HEK293 (cell line): Measurements from ENCODE around the gene CCM2L.

Source experiments
- CTCF ChIA-PET: fragments of 350-600 bp; formaldehyde crosslinking; extraction: SDS; loops from one replicate; lab custom pipeline; 2021; ENCODE audit warnings: antibody characterized with exemption; lab: Yijun Ruan, JAX
- POLR2A ChIA-PET: fragments of 300-600 bp; formaldehyde crosslinking; extraction: SDS; loops from one replicate; lab custom pipeline; 2020; ENCODE audit warnings: antibody characterized with exemption, inconsistent platforms; lab: Yijun Ruan, JAX
- H3K27ac ChIP-seq: fragments of 200-500 bp; sonication (Bioruptor generic); 2 replicates; pipeline ENCODE4 v1.5.1; 2014; ENCODE audit warnings: low read depth, low read length, control low read depth, inconsistent platforms; ENCODE audit errors: extremely low read depth
- H3K36me3 ChIP-seq, 2 experiments: fragments of 200-500 bp in 1 of 2; sonication (Bioruptor generic) in 1 of 2; 1 replicate in 1 of 2; 2 replicates in 1 of 2; pipeline ENCODE4 v1.5.1; 2014 to 2017; ENCODE audit warnings: inconsistent platforms in 2 of 2, low read length in 2 of 2; ENCODE audit not compliant: control insufficient read depth in 2 of 2, insufficient read depth in 1 of 2
- H3K4me1 ChIP-seq: fragments of 200-500 bp; sonication (Bioruptor generic); 2 replicates; pipeline ENCODE4 v1.5.1; 2014; ENCODE audit warnings: mild to moderate bottlenecking, low read length, inconsistent platforms; ENCODE audit not compliant: control insufficient read depth, insufficient read depth
- H3K4me3 ChIP-seq: 2 replicates; pipeline ENCODE4 v1.5.1; 2011; ENCODE audit warnings: low read depth, mild to moderate bottlenecking, control low read depth, low read length, moderate library complexity
- H3K9me3 ChIP-seq: fragments of 200-500 bp; sonication (Bioruptor generic); 2 replicates; pipeline ENCODE4 v1.5.1; 2014; ENCODE audit warnings: low read depth, low read length, inconsistent platforms; ENCODE audit not compliant: control insufficient read depth, insufficient read depth
- EGR2 ChIP-seq: fragments of 450-650 bp; formaldehyde crosslinking; IDR thresholded peaks from 2 replicates; pipeline ENCODE4 v1.5.1; 2016; ENCODE audit warnings: low read depth, missing biosample characterization, missing genetic modification characterization
- GLIS1 ChIP-seq: fragments of 450-650 bp; formaldehyde crosslinking; IDR thresholded peaks from 2 replicates; pipeline ENCODE4 v1.5.1; 2016; ENCODE audit warnings: missing biosample characterization, missing genetic modification characterization
- HOXD13 ChIP-seq: sonication (generic); formaldehyde crosslinking; IDR thresholded peaks from 2 replicates; pipeline ENCODE4 v1.8.0; 2022; ENCODE audit warnings: missing genetic modification reagents, borderline replicate concordance
- IKZF3 ChIP-seq: fragments of 450-650 bp; IDR thresholded peaks from 2 replicates; pipeline ENCODE4 v1.5.0; 2018; ENCODE audit warnings: missing biosample characterization, mild to moderate bottlenecking, missing genetic modification characterization, moderate library complexity
- KLF1 ChIP-seq: fragments of 450-650 bp; formaldehyde crosslinking; IDR thresholded peaks from 2 replicates; pipeline ENCODE4 v1.5.1; 2016; ENCODE audit warnings: missing biosample characterization, missing genetic modification characterization
- KLF10 ChIP-seq: fragments of 450-650 bp; IDR thresholded peaks from 2 replicates; pipeline ENCODE4 v1.5.1; 2018; ENCODE audit warnings: missing biosample characterization, mild to moderate bottlenecking, missing genetic modification characterization
- KLF7 ChIP-seq: fragments of 450-650 bp; formaldehyde crosslinking; IDR thresholded peaks from 2 replicates; pipeline ENCODE4 v1.5.1; 2016; ENCODE audit warnings: missing biosample characterization, missing genetic modification characterization, borderline replicate concordance
- KLF9 ChIP-seq: fragments of 450-650 bp; formaldehyde crosslinking; IDR thresholded peaks from 2 replicates; pipeline ENCODE4 v1.5.1; 2016; ENCODE audit warnings: missing biosample characterization, missing genetic modification characterization, low read depth
- MYNN ChIP-seq: fragments of 450-650 bp; formaldehyde crosslinking; IDR thresholded peaks from 2 replicates; pipeline ENCODE4 v1.5.1; 2016; ENCODE audit warnings: missing biosample characterization, missing genetic modification characterization, borderline replicate concordance
- PRDM1 ChIP-seq: fragments of 450-650 bp; formaldehyde crosslinking; IDR thresholded peaks from 2 replicates; pipeline ENCODE4; 2016; ENCODE audit warnings: missing biosample characterization, missing genetic modification characterization
- RBAK ChIP-seq: fragments of 450-650 bp; formaldehyde crosslinking; IDR thresholded peaks from 2 replicates; pipeline ENCODE4 v1.5.1; 2016; ENCODE audit warnings: missing biosample characterization, missing genetic modification characterization
- SCRT1 ChIP-seq: fragments of 450-650 bp; formaldehyde crosslinking; IDR thresholded peaks from 2 replicates; pipeline ENCODE4 v1.5.1; 2016; ENCODE audit warnings: missing biosample characterization, missing genetic modification characterization, borderline replicate concordance
- TRIM28 ChIP-seq: IDR thresholded peaks from 2 replicates; pipeline ENCODE4 v1.6.1; 2011; ENCODE audit warnings: low read length, control low read depth, borderline replicate concordance
- WT1 ChIP-seq: fragments of 450-650 bp; formaldehyde crosslinking; IDR thresholded peaks from 2 replicates; pipeline ENCODE4 v1.5.1; 2016; ENCODE audit warnings: missing biosample characterization, missing genetic modification characterization
- YY1 ChIP-seq: fragments of 450-650 bp; formaldehyde crosslinking; IDR thresholded peaks from 2 replicates; pipeline ENCODE4 v1.5.1; 2018; ENCODE audit warnings: missing biosample characterization, missing genetic modification characterization
- ZBTB48 ChIP-seq: fragments of 450-650 bp; formaldehyde crosslinking; IDR thresholded peaks from 2 replicates; pipeline ENCODE4 v1.5.1; 2016; ENCODE audit warnings: missing biosample characterization, missing genetic modification characterization
- ZIC2 ChIP-seq: fragments of 450-650 bp; formaldehyde crosslinking; IDR thresholded peaks from 2 replicates; pipeline ENCODE4 v1.5.1; 2016; ENCODE audit warnings: missing biosample characterization, missing genetic modification characterization
- ZNF121 ChIP-seq: fragments of 450-650 bp; formaldehyde crosslinking; IDR thresholded peaks from 2 replicates; pipeline ENCODE4 v1.5.1; 2016; ENCODE audit warnings: missing biosample characterization, missing genetic modification characterization
- ZNF169 ChIP-seq: fragments of 450-650 bp; formaldehyde crosslinking; IDR thresholded peaks from 2 replicates; pipeline ENCODE4 v1.5.1; 2016; ENCODE audit warnings: missing biosample characterization, missing genetic modification characterization
- ZNF211 ChIP-seq: fragments of 450-650 bp; formaldehyde crosslinking; IDR thresholded peaks from 2 replicates; pipeline ENCODE4 v1.5.1; 2016; ENCODE audit warnings: low read depth, missing biosample characterization, missing genetic modification characterization
- ZNF529 ChIP-seq: fragments of 450-650 bp; formaldehyde crosslinking; IDR thresholded peaks from 2 replicates; pipeline ENCODE4 v1.5.1; 2017; ENCODE audit warnings: missing genetic modification characterization, missing biosample characterization; ENCODE audit not compliant: insufficient replicate concordance
- ZNF544 ChIP-seq: fragments of 450-650 bp; formaldehyde crosslinking; IDR thresholded peaks from 2 replicates; pipeline ENCODE4 v1.5.0; 2017; ENCODE audit warnings: missing biosample characterization, missing genetic modification characterization
- ZNF660 ChIP-seq: fragments of 450-650 bp; IDR thresholded peaks from 2 replicates; pipeline ENCODE4 v1.5.1; 2018; ENCODE audit warnings: missing biosample characterization, mild to moderate bottlenecking, missing genetic modification characterization
- ZNF664 ChIP-seq: fragments of 450-650 bp; formaldehyde crosslinking; IDR thresholded peaks from 2 replicates; pipeline ENCODE4 v1.5.1; 2016; ENCODE audit warnings: missing biosample characterization, missing genetic modification characterization
- ZNF76 ChIP-seq: fragments of 450-650 bp; formaldehyde crosslinking; IDR thresholded peaks from 2 replicates; pipeline ENCODE4; 2016; ENCODE audit warnings: low read depth, missing biosample characterization, missing genetic modification characterization, borderline replicate concordance
- ZNF792 ChIP-seq: fragments of 450-650 bp; formaldehyde crosslinking; IDR thresholded peaks from 2 replicates; pipeline ENCODE4 v1.5.1; 2016; ENCODE audit warnings: missing biosample characterization, missing genetic modification characterization
- TF ChIP-seq, protein P1 (sequence below): fragments of 450-650 bp; formaldehyde crosslinking; IDR thresholded peaks from 2 replicates; pipeline ENCODE4 v1.5.1; 2016; ENCODE audit warnings: missing biosample characterization, missing genetic modification characterization
- TF ChIP-seq, protein P2 (sequence below): fragments of 450-650 bp; formaldehyde crosslinking; optimal IDR thresholded peaks from 2 replicates; pipeline ENCODE3; 2016; ENCODE audit warnings: missing biosample characterization, mild to moderate bottlenecking, missing genetic modification characterization
- TF ChIP-seq, protein P3 (sequence below): fragments of 450-650 bp; formaldehyde crosslinking; IDR thresholded peaks from 2 replicates; pipeline ENCODE4 v1.5.1; 2016; ENCODE audit warnings: missing biosample characterization, missing genetic modification characterization
- TF ChIP-seq, protein P4 (sequence below): fragments of 450-650 bp; formaldehyde crosslinking; IDR thresholded peaks from 2 replicates; pipeline ENCODE4 v1.5.1; 2016; ENCODE audit warnings: missing biosample characterization, missing genetic modification characterization

Gene CCM2L

DNA sequence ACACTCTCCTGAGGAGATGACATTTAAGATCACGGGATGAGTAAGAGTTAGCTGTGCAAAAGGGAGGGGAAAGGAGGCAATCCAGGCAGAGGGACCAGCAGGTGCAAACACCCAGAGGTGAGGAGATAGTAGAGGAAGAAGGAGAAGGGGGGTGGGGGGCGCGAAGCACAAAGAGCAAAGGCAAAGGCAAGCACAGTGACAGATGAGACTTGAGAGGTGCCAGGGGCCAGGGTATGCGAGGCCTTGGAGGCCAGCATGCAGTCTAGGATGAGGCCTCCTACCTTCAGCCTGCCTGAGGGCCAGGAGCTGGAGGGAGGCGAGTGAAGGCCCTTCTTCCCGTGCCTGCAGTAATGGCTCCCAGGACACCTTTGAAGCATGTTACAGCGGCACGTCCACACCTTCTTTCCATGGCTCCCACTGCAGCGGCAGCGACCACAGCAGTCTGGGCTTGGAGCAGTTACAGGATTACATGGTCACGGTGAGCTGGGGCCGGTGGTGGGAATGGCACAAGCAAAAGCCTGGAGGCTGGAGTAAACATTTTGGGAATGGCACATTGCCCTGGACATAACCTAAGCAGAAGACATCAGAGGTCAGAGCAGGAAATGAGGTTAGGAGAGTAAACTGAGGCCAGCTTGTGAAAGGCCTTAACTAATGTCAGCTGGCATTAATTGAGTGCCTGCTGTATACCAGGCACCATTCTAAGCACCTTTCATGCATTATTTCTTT, 18.6 kb downstream of the CCM2L start (continued):
- TF ChIP-seq, protein P1, sequence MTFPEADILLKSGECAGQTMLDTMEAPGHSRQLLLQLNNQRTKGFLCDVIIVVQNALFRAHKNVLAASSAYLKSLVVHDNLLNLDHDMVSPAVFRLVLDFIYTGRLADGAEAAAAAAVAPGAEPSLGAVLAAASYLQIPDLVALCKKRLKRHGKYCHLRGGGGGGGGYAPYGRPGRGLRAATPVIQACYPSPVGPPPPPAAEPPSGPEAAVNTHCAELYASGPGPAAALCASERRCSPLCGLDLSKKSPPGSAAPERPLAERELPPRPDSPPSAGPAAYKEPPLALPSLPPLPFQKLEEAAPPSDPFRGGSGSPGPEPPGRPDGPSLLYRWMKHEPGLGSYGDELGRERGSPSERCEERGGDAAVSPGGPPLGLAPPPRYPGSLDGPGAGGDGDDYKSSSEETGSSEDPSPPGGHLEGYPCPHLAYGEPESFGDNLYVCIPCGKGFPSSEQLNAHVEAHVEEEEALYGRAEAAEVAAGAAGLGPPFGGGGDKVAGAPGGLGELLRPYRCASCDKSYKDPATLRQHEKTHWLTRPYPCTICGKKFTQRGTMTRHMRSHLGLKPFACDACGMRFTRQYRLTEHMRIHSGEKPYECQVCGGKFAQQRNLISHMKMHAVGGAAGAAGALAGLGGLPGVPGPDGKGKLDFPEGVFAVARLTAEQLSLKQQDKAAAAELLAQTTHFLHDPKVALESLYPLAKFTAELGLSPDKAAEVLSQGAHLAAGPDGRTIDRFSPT (tag by site-specific recombination): no peak
- no peak for TF ChIP-seq ZIC2 (tag by site-specific recombination)
- TF ChIP-seq ZBTB48 (tag by site-specific recombination): peak; percentile 78; the same call in 1 of the 2 replicates
- TF ChIP-seq GLIS1 (tag by site-specific recombination): 0 out of 2 replicates have a peak, but pooled peaks have one; percentile 12
- peak; percentile 70 for TF ChIP-seq IKZF3 (tag by site-specific recombination)
- no peak for TF ChIP-seq KLF7 (tag by site-specific recombination)
- 0 out of 2 replicates have a peak, but pooled peaks have one; percentile 22 for TF ChIP-seq KLF9
- no peak for TF ChIP-seq HOXD13 (CRISPR knock-in tag)
- TF ChIP-seq ZNF169 (tag by site-specific recombination): no peak
- 0 out of 2 replicates have a peak, but pooled peaks have one; percentile 23 for TF ChIP-seq TRIM28
- TF ChIP-seq, protein P2, sequence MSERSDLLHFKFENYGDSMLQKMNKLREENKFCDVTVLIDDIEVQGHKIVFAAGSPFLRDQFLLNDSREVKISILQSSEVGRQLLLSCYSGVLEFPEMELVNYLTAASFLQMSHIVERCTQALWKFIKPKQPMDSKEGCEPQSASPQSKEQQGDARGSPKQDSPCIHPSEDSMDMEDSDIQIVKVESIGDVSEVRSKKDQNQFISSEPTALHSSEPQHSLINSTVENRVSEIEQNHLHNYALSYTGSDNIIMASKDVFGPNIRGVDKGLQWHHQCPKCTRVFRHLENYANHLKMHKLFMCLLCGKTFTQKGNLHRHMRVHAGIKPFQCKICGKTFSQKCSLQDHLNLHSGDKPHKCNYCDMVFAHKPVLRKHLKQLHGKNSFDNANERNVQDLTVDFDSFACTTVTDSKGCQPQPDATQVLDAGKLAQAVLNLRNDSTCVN (tag by site-specific recombination): no peak
- 0 out of 2 replicates have a peak, but pooled peaks have one; percentile 22 for TF ChIP-seq ZNF664
- peak; percentile 38; the same call in 1 of the 2 replicates for TF ChIP-seq ZNF76 (tag by site-specific recombination)
- TF ChIP-seq, protein P3, sequence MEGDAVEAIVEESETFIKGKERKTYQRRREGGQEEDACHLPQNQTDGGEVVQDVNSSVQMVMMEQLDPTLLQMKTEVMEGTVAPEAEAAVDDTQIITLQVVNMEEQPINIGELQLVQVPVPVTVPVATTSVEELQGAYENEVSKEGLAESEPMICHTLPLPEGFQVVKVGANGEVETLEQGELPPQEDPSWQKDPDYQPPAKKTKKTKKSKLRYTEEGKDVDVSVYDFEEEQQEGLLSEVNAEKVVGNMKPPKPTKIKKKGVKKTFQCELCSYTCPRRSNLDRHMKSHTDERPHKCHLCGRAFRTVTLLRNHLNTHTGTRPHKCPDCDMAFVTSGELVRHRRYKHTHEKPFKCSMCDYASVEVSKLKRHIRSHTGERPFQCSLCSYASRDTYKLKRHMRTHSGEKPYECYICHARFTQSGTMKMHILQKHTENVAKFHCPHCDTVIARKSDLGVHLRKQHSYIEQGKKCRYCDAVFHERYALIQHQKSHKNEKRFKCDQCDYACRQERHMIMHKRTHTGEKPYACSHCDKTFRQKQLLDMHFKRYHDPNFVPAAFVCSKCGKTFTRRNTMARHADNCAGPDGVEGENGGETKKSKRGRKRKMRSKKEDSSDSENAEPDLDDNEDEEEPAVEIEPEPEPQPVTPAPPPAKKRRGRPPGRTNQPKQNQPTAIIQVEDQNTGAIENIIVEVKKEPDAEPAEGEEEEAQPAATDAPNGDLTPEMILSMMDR (tag by site-specific recombination): no peak
- no peak for TF ChIP-seq WT1
- no peak for TF ChIP-seq ZNF660 (tag by site-specific recombination)
- TF ChIP-seq YY1 (tag by site-specific recombination): peak; percentile 66
- TF ChIP-seq ZNF211 (tag by site-specific recombination): no peak
- no peak for TF ChIP-seq KLF1 (tag by site-specific recombination)
- no peak for TF ChIP-seq RBAK (tag by site-specific recombination)
- TF ChIP-seq EGR2 (tag by site-specific recombination): no peak
- peak; percentile 52; the same call in 1 of the 2 replicates for TF ChIP-seq PRDM1 (tag by site-specific recombination)
- TF ChIP-seq MYNN (tag by site-specific recombination): no peak

DNA sequence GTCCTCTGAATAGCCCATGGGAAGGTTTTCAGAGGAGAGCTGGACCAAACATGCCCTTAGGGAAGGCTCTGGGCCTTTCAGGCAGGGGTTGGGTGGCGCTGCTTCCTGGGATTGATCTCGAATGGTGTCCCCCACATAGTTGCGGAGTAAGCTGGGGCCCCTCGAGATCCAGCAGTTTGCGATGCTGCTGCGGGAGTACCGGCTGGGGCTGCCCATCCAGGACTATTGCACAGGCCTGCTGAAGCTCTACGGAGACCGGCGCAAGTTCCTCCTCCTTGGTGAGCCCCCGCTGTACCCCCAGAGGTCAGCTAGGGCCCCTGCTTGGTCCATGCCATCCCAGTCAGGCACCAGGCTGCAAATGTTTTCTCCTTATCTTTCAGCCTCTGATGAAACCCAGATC, 19.3 kb downstream of the CCM2L start:
- H3K36me3 ChIP-seq: no peaks in the 10 kb centered on the region
- H3K4me1 ChIP-seq: no peaks in the 10 kb centered on the region
- no peaks in the 10 kb centered on the region for H3K9me3 ChIP-seq
- no peak overlapping the region for H3K4me3 ChIP-seq
- no peak overlapping the region for H3K27ac ChIP-seq
- ChIA-PET CTCF (interaction anchor here (0.6 to 8.9 kb wide), 11 partner anchors 10 to 206 kb away, joined by 3 to 128 read pairs (median 7); partner anchors contain the start of gene PDRG1), POLR2A (no interaction called here)
- no peak for TF ChIP-seq KLF10
- TF ChIP-seq, protein P4, sequence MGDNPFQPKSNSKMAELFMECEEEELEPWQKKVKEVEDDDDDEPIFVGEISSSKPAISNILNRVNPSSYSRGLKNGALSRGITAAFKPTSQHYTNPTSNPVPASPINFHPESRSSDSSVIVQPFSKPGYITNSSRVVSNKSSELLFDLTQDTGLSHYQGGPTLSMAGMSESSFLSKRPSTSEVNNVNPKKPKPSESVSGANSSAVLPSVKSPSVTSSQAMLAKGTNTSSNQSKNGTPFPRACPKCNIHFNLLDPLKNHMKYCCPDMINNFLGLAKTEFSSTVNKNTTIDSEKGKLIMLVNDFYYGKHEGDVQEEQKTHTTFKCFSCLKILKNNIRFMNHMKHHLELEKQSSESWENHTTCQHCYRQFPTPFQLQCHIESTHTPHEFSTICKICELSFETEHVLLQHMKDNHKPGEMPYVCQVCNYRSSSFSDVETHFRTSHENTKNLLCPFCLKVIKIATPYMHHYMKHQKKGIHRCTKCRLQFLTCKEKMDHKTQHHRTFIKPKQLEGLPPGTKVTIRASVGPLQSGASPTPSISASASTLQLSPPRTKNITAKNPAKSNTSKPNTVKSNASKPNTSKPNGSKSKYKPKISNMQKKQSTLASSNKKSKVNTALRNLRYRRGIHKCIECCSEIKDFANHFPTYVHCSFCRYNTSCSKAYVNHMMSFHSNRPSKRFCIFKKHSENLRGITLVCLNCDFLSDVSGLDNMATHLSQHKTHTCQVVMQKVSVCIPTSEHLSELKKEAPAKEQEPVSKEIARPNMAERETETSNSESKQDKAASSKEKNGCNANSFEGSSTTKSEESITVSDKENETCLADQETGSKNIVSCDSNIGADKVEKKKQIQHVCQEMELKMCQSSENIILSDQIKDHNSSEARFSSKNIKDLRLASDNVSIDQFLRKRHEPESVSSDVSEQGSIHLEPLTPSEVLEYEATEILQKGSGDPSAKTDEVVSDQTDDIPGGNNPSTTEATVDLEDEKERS (tag by site-specific recombination): no peak
- no peak for TF ChIP-seq ZNF792
- TF ChIP-seq ZNF169 (tag by site-specific recombination): no peak
- TF ChIP-seq SCRT1 (tag by site-specific recombination): no peak
- TF ChIP-seq KLF9: no peak
- TF ChIP-seq ZNF544 (tag by site-specific recombination): no peak
- no peak for TF ChIP-seq ZNF529 (tag by site-specific recombination)
- no peak for TF ChIP-seq ZNF121
